GM12891 (cell line): ENCODE measurements around the gene AGPAT3.

Source experiments
- POLR2A ChIP-seq: IDR thresholded peaks from 2 replicates; pipeline ENCODE4 v1.6.1; 2011; ENCODE audit warnings: low read depth, low read length, control low read depth
- SPI1 ChIP-seq: IDR thresholded peaks from 2 replicates; pipeline ENCODE4 v1.6.1; 2011; ENCODE audit warnings: low read depth, low read length, control low read depth
- TAF1 ChIP-seq: IDR thresholded peaks from 2 replicates; pipeline ENCODE4 v1.6.1; 2011; ENCODE audit warnings: low read depth, low read length, control low read depth

GRCh38 chr21:43871487-43871886, 6.5 kb downstream of the AGPAT3 start:
- TF ChIP-seq SPI1 (no peak), TAF1 (no peak), POLR2A (no peak)
